Measurements from ENCODE around the gene MRPL46.
"Not testable (repeated sequence)": the region's sequence is repeated elsewhere in the genome, so short reads cannot be mapped to it uniquely, and the experiment has no call there.

Gene MRPL46

DNA sequence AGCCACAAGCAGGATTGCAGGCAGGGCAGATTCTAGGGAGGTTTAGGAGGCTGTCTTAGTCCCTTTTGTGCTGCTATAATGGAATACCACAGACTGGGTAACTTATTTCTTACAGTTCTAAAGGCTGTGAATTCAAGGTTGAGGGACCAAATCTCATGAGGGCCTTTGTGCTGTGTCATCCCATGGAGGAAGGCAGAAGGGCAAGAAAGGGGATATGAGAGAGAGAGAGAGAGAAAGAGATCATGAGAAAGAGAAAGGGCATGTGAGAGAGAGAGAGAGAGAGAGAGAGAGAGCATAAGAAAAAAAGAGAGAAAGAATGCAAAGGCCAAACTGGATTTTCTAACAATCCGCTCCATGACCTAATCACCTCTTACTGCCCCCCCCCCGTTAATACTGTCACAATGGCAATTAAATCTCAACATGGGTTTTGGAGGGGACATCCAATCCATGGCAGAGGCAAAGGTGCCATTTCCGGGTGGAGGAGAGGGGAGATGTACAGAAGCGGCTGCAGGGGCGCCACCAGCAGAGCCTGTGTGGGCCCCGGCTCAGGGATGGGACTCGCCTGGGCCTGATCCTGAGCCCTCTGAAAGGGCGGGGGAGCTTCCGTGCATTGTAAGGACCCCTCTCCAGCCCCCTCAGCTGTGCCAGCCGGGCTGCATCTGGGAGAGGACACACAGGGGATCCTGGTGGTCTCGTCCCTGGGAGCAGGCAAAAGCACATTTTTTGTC is 20.8 kb upstream of the MRPL46 start:
- Mint-ChIP-seq H3K36me3 (no peaks in the 10 kb centered on the region), H3K4me3 (no peak overlapping the region), H3K27me3 (no peaks in the 10 kb centered on the region), H3K27ac (peak overlapping the region; percentile 11), H3K4me1 (no peaks in the 10 kb centered on the region), H3K9me3 (no peaks in the 10 kb centered on the region)
- ATAC-seq: no peak

DNA sequence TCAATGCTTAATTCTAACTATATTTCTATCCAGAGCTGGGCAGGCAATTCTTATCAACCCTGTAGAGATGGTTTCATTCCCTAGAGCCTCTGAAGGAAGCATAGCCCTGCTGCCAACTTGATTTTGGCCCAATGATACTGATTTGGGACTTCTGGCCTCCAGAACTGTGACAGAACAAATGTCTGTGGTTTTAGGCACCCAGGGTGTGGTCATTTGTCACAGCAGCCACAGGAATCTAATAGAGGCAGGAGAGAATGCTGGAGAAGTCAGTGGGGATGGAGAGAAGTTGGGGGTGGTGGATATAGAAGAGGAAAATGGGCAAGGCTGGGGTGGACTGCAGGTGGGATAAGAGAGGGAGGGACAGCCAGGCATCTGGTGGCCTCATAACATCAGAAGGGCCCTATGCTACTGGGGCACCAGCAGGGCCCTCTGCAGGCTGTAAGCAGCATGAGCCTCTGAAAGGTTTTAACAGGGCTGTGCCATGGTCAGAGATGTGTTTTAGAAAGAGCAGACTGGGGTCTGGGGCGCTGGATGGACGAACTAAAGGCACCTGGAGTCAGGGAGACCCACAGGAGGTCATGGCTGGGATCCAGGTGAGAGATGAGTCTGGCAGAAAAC is 20.1 kb upstream of the MRPL46 start:
- no peaks in the 10 kb centered on the region for H3K36me3 Mint-ChIP-seq
- H3K9me3 Mint-ChIP-seq: no peaks in the 10 kb centered on the region
- H3K4me1 Mint-ChIP-seq: no peaks in the 10 kb centered on the region
- no peak overlapping the region for H3K4me3 Mint-ChIP-seq
- H3K27ac Mint-ChIP-seq: peak overlapping the region; percentile 11
- ATAC-seq: no peak
- H3K27me3 Mint-ChIP-seq: no peaks in the 10 kb centered on the region

GRCh38 chr15:88484682-88485331 is 17.6 kb upstream of the MRPL46 start:
- Mint-ChIP-seq H3K9me3 (no peaks in the 10 kb centered on the region), H3K27me3 (no peaks in the 10 kb centered on the region), H3K4me1 (no peaks in the 10 kb centered on the region), H3K4me3 (no peak overlapping the region), H3K36me3 (peaks cover 7% of the 10 kb centered on the region), H3K27ac (no peak overlapping the region)
- ATAC-seq: no peak

DNA sequence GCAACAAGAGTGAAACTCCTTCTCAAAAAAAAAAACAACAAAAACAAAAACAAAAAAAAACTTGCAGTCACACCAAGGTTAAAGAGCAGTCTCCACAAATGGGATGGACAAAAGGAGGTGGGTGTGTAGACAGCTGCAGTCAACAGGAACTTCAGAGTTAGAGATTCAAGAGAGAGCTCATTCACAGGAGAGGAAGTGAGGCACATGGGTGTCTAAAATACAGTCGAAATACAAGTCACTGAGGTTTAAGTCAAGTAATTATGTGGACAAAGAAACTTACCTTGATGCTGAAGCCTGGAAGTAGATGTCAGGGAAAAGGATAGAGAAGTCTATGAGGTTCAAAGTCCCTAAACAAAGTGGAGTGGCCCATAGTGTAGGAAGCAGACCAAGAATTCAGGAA is 15.1 kb upstream of the MRPL46 start:
- Mint-ChIP-seq H3K36me3 (peaks cover 25% of the 10 kb centered on the region), H3K9me3 (no peaks in the 10 kb centered on the region), H3K27ac (no peak overlapping the region), H3K27me3 (no peaks in the 10 kb centered on the region), H3K4me1 (no peaks in the 10 kb centered on the region), H3K4me3 (no peak overlapping the region)
- ATAC-seq: no peak

- Mint-ChIP-seq H3K9me3 (no peaks in the 10 kb centered on the region), H3K27ac (no peak overlapping the region), H3K4me1 (no peaks in the 10 kb centered on the region), H3K27me3 (no peaks in the 10 kb centered on the region), H3K36me3 (peaks cover 33% of the 10 kb centered on the region), H3K4me3 (no peak overlapping the region)
- no peak for ATAC-seq
Measured at GRCh38 chr15:88480981-88481380, 13.8 kb upstream of the MRPL46 start.

GRCh38 chr15:88479169-88479568 is 12.0 kb upstream of the MRPL46 start:
- peaks cover 33% of the 10 kb centered on the region for H3K36me3 Mint-ChIP-seq
- no peaks in the 10 kb centered on the region for H3K27me3 Mint-ChIP-seq
- no peaks in the 10 kb centered on the region for H3K9me3 Mint-ChIP-seq
- no peak overlapping the region for H3K27ac Mint-ChIP-seq
- ATAC-seq: no peak
- no peaks in the 10 kb centered on the region for H3K4me1 Mint-ChIP-seq
- H3K4me3 Mint-ChIP-seq: no peak overlapping the region

DNA sequence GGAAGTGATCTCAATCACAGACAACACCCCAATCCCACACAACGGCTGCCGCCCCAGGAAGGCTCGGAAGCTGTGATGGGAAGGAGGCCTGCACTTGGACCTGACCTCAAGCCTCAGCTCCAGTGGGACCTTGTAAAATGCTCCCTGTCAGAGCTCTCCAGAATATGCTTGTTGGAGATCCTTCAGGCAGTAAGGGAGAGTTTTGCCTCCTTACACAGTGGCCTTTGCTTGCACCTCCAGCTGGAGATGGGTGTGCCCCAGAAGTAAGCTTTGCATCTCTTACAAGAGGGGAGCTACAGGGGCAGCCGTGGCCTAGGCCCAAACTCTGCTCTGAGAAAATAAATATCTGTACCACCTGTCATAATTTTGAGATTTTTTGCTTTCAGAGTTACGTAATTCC is 10.7 kb upstream of the MRPL46 start:
- Mint-ChIP-seq H3K9me3 (no peaks in the 10 kb centered on the region), H3K4me3 (no peak overlapping the region), H3K4me1 (no peaks in the 10 kb centered on the region), H3K27me3 (no peaks in the 10 kb centered on the region), H3K36me3 (peaks cover 33% of the 10 kb centered on the region), H3K27ac (no peak overlapping the region)
- no peak for ATAC-seq

DNA sequence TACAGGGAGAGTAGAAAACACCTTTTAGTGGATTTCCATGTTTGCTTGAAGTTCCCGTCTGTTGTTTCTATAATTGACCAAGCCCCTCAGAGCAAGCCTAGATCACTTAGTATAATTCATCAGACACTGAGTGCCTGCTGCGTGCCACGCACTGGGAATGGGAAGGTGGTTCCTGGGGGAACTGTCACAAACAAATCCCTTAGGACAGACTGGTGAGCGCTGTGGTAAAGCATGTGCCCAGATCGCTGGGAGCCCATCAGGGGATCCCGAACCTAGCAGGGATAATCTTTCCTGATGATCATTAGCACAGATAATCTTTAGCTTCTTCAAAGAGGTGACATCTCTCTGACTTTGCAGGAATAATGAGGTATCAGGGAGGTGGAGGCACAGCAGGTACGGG is 9.9 kb upstream of the MRPL46 start:
- Mint-ChIP-seq H3K4me3 (no peak overlapping the region), H3K27ac (no peak overlapping the region)
- no peak for ATAC-seq

DNA sequence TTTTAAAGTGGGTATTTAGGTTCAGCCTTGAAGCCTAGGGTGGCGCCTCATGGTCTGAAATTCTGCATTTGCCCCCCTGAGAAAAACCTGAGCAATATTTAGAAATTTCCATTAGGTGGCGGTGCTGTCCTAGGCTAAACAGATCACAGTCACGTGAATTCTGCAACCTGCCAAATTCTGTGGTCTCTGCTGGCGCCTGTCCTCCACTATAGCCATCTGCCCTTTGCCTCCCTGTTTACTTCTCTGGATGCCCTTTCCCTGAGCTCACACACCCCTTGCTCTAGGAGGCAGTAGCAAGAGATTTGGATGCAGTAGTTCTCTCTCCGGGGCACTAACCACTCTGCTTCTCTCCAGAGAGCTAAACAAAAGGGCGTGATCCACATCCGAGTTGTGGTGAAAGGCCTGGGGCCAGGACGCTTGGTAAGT is 9.5 kb upstream of the MRPL46 start:
- peak; percentile 54 for ATAC-seq
- no peaks in the 10 kb centered on the region for H3K9me3 Mint-ChIP-seq
- no peak overlapping the region for H3K4me3 Mint-ChIP-seq

More for the DNA sequence above, 9.9 kb upstream of the MRPL46 start:
- H3K9me3 Mint-ChIP-seq: no peaks in the 10 kb centered on the region
- peaks cover 40% of the 10 kb centered on the region for H3K36me3 Mint-ChIP-seq
- H3K4me1 Mint-ChIP-seq: peaks cover 4% of the 10 kb centered on the region
- H3K27me3 Mint-ChIP-seq: no peaks in the 10 kb centered on the region

GRCh38 chr15:88473661-88474293 is 6.6 kb upstream of the MRPL46 start:
- Mint-ChIP-seq H3K4me1 (peaks cover 11% of the 10 kb centered on the region), H3K36me3 (peaks cover 29% of the 10 kb centered on the region)
- ATAC-seq, H3K27ac Mint-ChIP-seq, H3K4me3 Mint-ChIP-seq, H3K9me3 Mint-ChIP-seq, H3K27me3 Mint-ChIP-seq: not testable (repeated sequence)

More for the DNA sequence above, 9.5 kb upstream of the MRPL46 start:
- Mint-ChIP-seq H3K27ac (no peak overlapping the region), H3K27me3 (no peaks in the 10 kb centered on the region), H3K36me3 (peaks cover 43% of the 10 kb centered on the region), H3K4me1 (peaks cover 9% of the 10 kb centered on the region)

GRCh38 chr15:88472225-88472624 is 5.0 kb upstream of the MRPL46 start:
- H3K4me1 Mint-ChIP-seq: peaks cover 19% of the 10 kb centered on the region
- H3K4me3 Mint-ChIP-seq: no peak overlapping the region
- H3K36me3 Mint-ChIP-seq: peaks cover 19% of the 10 kb centered on the region
- H3K9me3 Mint-ChIP-seq: no peaks in the 10 kb centered on the region
- peak; percentile 44 for ATAC-seq
- H3K27ac Mint-ChIP-seq: peak overlapping the region; percentile 43
- no peaks in the 10 kb centered on the region for H3K27me3 Mint-ChIP-seq

DNA sequence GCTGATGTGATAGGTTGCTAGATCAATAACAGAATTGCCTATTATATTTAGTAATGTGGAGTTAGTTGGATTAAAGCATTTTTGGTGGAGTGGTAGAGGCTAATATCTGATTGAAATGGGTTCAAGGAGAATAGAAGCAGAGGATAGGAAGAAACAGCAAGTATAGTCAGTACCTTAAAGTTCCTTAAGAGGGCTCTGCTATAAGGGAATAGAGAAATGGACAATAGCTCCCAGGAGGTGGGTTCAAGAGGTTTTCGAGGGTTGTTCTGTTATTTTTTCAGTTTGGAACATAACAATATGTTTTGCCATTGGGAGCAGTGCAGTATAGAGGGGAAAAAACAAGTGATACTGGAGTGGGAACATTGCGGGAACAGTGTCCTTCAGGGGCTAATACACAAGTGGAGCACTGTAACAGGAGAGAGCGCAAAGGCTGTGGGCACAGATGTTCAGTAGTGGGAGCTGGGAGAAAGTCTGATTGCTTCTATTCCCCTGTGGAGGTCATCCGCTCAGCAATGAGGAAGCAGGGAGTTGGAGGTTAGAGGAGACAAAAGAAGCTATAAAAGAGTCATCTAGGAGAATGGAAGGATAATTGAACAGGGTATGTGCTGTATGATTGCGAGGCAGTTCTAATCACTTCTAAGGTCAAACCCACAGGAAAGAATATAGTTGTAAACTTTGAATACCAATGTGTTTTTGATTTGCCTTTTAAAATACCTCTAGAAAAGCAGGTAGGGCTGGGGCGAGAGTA is 3.6 kb upstream of the MRPL46 start:
- H3K27me3 Mint-ChIP-seq: no peaks in the 10 kb centered on the region
- no peak overlapping the region for H3K27ac Mint-ChIP-seq
- peaks cover 12% of the 10 kb centered on the region for H3K36me3 Mint-ChIP-seq

DNA sequence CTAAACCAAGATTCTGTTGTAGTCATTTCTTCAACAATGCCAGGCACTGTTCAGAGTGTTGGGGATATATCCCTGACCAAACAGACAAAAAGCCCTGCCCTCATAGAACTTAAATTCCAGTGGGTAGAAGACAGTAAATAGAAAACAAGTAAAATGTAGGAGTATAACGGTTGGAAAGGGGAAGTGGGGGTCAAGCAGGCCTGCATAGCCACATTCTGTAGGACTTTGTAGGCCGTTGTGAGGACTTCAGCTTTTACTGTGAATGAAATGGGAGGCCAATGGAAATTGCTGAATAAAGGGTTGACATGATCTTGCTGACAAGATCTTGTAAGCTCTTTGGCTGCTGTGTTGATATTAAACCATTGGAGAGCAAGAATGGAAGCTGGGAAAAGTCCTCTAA is 2.1 kb upstream of the MRPL46 start:
- Mint-ChIP-seq H3K27ac (no peak overlapping the region), H3K4me1 (peaks cover 36% of the 10 kb centered on the region), H3K36me3 (peaks cover 12% of the 10 kb centered on the region), H3K27me3 (no peaks in the 10 kb centered on the region), H3K9me3 (no peaks in the 10 kb centered on the region), H3K4me3 (no peak overlapping the region)
- ATAC-seq: no peak

More for the DNA sequence above, 3.6 kb upstream of the MRPL46 start:
- H3K4me3 Mint-ChIP-seq: no peak overlapping the region
- no peak for ATAC-seq
- no peaks in the 10 kb centered on the region for H3K9me3 Mint-ChIP-seq
- H3K4me1 Mint-ChIP-seq: peaks cover 32% of the 10 kb centered on the region

GRCh38 chr15:88468721-88469120 is 1.5 kb upstream of the MRPL46 start:
- Mint-ChIP-seq H3K4me3 (peak overlapping the region; percentile 94), H3K36me3 (peaks cover 18% of the 10 kb centered on the region), H3K4me1 (peaks cover 36% of the 10 kb centered on the region), H3K27ac (peak overlapping the region; percentile 99)
- not testable (repeated sequence) for H3K9me3 Mint-ChIP-seq, H3K27me3 Mint-ChIP-seq, ATAC-seq
